Ammon's horn (tissue), 1 donor: ENCODE measurements around the gene FNBP1.
A peak's percentile ranks its signal among the peaks of the same experiment; 100 is the strongest.

Source experiments
- DNase-seq: peaks from one replicate; pipeline ENCODE4 v3.0.0-alpha.2; 2016; ENCODE audit warnings: low spot score

FNBP1 gene

GRCh38 chr9:130045725-130046450 is 2.9 kb upstream of the FNBP1 start:
- no peak for DNase-seq

GRCh38 chr9:130043654-130044623 is 950 bp upstream of the FNBP1 start:
- DNase-seq = no peak

GRCh38 chr9:130042406-130042884 is 544 bp downstream of the FNBP1 start:
- no peak for DNase-seq

DNA sequence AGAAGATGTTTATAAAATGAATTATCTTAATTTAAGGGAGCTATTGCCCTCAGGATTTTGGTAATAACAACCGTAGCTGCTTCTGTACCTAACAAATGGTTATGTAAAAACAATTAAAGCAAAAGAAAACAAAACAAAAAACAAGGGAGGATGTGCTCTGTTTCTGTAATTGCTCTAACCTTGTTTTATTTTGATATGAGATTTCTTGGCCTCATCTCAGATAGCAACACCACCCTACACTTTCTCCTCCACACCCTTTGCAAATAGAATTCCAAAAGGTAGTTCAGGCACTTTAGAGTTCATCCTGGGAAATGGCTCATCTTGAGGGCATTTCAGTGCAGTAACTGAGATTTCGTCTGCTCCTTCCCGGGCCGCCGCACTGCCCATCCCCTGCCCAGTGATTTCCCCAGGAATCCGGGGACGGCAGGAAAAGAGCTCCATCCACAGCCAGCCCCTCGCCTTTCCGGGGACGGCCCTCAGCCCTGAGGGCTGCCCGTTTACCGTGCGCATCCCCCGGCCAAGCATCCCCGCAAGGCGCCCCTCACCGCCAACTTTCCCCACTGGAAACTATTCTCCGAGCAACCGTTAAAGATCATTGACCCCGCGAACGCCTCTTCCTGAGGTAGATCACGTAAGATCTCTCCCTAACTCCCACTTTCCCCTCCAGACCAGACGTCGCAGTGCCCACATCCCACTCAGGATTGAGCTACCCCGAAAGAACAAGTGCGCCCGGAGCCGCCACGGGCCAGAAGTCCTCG is 1.2 kb downstream of the FNBP1 start:
- peak; percentile 23 for DNase-seq

DNA sequence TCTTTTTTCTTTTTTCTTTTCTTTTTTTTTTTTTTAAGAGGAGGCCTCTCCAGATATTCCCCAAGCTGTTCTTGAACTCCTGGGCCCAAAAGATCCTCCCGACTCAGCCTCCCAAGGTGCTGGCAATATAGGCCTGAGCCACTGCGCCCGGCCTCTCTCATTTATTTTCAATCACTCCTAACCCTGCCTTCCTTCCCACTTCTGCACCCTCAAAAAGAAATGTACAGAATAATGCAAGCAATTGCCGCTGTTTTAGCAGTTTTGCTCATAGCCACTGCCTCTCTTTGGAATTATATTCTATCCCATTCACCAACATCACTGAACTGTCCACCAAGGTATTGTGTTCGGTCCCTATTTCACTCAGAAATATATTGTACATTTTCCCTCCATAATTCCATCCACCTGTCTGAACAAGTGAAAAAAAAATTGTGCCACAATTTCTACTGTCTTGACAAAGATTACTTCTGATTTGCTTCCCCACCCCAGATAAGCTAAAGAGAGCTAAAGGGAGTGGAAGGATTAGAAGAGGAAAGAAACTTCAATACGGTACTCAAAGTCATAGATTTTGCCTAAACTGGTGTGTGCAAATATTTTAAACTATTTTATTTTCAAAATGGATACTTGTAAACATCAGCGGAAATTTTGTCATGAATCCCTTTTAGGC is 1.9 kb downstream of the FNBP1 start:
- no peak for DNase-seq

GRCh38 chr9:130039528-130040147 is 3.4 kb downstream of the FNBP1 start:
- DNase-seq = peak; percentile 38

- no peak for DNase-seq
Measured at GRCh38 chr9:130036099-130036498, 6.9 kb downstream of the FNBP1 start.

DNA sequence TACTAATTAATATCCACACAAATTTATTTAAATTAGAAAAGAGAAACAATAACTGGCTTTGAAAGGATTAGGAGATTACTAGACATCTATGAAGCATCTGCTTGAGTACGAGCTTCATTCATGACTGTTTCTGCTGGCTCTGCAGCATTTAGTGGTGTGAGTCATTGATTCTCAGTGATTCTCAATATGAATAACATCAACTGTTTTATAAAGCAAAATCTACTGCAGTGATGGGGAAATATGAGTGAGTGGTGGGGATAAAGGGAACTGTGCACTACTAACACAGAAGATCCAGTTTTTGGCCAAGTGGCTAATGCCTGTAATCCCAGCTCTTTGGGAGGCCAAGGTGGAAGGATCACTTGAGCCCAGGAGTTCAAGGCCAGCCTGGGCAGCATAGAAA is 8.4 kb downstream of the FNBP1 start:
- DNase-seq = peak; percentile 41

DNA sequence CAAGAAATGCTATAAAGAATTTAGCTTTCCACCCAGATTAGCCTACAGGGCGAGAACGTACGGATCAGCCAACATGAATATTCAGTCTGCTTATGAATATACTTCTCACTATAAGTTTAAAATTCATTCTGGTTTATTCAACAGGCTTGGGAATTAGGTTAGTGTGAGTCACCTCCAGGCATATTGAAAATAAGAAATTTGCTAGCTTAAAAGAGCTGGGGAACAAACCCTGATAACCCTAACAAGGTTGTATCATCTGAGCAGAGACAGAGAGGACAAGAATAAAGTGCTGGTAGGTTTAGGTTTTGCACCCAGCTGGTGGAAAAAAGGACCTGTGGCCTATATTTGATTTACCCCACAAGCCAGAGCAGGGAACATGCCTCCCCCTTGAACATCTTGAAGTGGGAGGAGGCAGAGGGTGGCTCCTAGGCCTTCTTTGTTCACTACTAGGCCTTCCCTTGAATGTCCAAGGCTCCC is 12.3 kb downstream of the FNBP1 start:
- DNase-seq = no peak

GRCh38 chr9:130029223-130029973 is 13.6 kb downstream of the FNBP1 start:
- no peak for DNase-seq

DNA sequence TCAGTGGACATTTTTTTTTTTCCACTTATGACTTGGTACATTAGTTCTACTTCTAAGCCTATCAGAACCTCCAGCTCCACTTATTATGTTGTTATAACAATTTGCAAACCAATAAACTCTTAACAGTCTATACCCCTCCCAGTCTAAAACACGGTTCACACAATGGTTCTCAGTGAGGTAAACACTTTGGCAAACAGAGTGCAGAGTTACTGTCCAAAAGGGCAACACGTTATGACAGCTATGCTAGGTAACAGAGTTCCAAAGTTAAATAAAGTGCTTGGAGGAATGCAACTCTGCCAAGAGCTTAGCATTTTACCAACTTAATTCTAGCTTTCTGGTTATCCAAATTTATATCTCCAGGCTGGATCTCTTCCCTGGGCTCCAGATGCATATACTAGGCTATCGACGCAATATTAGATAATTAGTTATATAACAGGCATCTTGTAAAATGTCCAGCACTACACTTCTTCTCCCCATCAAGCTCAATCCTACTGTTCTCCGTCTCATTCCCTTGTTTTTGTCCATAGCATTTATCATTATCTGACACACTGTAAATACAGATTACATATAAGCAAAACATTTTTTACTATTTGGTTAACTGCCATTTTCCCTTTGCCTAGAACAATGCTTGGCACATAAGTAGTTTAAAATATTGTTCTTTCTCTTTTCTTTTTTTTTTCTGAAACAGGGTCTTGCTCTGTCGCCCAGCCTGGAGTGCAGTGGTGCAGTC is 14.3 kb downstream of the FNBP1 start:
- DNase-seq = no peak

DNA sequence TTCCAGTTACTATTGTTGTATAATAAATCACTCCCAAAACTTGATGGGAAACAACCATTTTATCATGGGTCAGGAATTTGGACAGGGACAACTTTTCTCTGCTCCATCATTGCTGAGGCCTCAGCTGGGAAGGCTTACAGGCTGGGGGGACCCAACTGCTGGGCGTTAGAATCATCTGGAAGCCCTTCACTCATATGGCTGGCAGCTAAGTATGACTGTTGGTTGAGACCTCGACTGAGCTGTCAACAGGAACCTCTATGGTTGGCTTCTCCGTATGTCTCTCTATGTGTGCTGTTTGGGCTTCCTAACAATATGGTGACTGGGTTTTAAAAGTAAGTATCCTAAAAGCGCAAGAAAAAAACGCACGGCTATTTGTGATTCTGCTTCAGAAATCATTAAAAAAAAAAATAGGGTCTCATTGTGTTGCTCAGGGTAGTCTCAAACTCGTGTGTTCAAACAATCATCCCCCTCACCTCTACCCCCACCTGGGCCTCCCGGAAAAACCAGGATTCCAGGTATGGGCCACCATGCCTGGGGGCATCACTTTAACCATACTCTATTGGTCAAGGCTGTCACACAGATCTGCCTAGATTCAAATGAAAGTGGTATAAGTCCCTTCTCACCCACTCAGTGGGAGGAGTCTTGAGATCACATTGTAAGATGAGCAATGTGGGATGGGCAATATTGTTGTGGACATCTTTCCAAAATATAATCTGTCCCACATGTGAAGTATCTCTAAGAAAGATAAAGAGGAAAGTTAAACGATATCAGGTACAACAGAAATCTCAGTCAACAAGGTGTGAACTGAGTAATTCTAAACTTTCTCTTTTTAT is 15.2 kb downstream of the FNBP1 start:
- DNase-seq = no peak

DNA sequence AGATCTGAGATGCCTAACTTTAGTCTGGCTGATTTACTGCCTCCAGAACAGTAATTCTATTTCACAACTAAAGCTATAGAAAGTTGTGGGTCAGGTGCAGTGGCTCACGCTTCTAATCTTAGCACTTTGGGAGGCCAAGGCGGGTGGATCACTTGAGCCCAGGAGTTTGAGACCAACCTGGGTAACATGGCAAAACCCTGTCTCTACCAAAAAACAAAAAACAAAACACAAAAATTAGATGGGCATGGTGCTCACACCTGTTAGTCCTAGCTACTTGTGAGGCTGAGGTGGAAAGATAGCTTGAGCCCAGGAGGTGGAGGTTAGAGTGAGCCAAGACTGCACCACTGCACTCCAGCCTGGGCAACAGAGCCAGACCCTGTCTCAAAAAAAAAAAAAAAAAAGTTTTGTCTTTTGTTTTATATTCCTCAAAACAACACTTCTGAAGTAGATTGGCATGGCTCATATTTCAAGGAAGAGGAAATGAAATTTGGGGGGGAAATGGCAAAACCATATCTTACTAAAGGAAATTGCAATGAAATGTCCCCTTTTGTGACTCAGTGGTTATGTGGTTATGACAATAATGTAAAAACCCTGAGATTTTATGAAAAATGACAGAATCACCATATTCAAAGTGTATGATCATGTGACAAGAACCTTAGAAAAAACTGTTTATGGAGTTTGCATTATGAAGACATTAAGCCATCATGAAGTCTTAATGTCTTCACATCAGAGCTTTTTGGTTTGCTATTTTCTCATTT is 16.2 kb downstream of the FNBP1 start:
- DNase-seq = no peak

DNA sequence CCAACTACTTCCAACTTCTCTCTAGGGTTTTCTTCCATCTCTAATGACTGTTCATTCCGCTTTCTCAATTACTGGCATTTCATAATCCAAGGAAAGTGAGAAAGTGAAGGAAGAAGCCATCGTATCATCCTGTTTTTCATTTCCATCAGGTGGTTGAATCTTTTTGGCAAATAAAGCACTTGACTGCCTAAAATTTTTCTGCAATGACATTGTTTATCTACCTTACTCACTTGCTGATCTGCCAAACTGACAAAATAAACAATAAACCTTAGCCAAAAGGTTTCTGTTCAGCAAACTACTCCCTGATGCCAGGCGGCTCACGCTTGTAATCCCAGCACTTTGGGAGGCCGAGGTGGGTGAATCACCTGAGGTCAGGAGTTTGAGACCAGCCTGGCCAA is 18.4 kb downstream of the FNBP1 start:
- DNase-seq = no peak

DNA sequence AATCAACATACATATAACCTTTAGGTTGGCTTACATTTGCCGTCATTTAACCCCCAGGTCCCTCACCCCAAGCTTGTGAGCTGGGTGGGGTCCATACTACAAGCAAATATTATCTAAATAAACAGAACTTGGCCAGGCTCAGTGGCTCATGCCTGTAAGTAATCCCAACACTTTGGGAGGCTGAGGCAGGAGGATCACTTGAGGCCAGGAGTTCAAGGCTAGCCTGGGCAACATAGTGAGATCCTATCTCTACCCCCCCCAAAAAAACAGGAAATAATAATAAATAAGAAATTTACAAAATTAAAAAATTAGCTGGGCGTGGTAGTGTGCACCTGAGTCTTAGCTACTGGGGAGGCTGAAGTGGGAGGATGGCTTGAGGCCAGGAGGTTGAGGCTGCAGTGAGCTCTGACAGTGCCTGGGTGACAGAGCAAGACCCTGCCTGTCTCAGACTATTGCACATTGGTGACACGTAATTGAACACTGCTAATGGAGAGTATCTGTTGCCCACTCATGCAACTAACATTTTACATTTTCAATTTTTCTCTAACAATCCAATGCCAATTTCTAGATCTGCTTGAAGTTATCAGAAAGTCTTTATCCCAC is 18.9 kb downstream of the FNBP1 start:
- no peak for DNase-seq

GRCh38 chr9:130023144-130023787 is 19.7 kb downstream of the FNBP1 start:
- no peak for DNase-seq

- no peak for DNase-seq
Measured at GRCh38 chr9:130022566-130023143, 20.3 kb downstream of the FNBP1 start.
